ENCODE data around the gene SLX4.

The SLX4 gene

GRCh38 chr16:3652373-3653195, 41.2 kb upstream of the SLX4 start:
- TF ChIP-seq POLR2A (IDR thresholded peaks at IDR 0.05; ENCODE audit: low read depth, low read length), result no peak
- TF ChIP-seq PAX5 (IDR thresholded peaks at IDR 0.05; ENCODE audit: insufficient read depth, low read length, severe bottlenecking), result no peak
- TF ChIP-seq TAF1 (IDR thresholded peaks at IDR 0.05; ENCODE audit: low read depth, low read length), result no peak
- TF ChIP-seq POLR2AphosphoS5 (IDR thresholded peaks at IDR 0.05; ENCODE audit: low read depth, low read length), result no peak
- TF ChIP-seq SPI1 (IDR thresholded peaks at IDR 0.05; ENCODE audit: low read depth, low read length), result no peak
- TF ChIP-seq POU2F2 (IDR thresholded peaks at IDR 0.05; ENCODE audit: low read depth, low read length), result no peak
- no peak for DNase-seq (ENCODE audit: insufficient read length, low spot score)
- no peak for FAIRE-seq

GRCh38 chr16:3651461-3652372, 40.3 kb upstream of the SLX4 start:
- TF ChIP-seq POU2F2 (IDR thresholded peaks at IDR 0.05; ENCODE audit: low read depth, low read length) (no peak), POLR2AphosphoS5 (IDR thresholded peaks at IDR 0.05; ENCODE audit: low read depth, low read length) (no peak), PAX5 (IDR thresholded peaks at IDR 0.05; ENCODE audit: insufficient read depth, low read length, severe bottlenecking) (no peak), POLR2A (IDR thresholded peaks at IDR 0.05; ENCODE audit: low read depth, low read length) (no peak), SPI1 (IDR thresholded peaks at IDR 0.05; ENCODE audit: low read depth, low read length) (no peak), TAF1 (IDR thresholded peaks at IDR 0.05; ENCODE audit: low read depth, low read length) (no peak)
- no peak for DNase-seq (ENCODE audit: insufficient read length, low spot score)
- FAIRE-seq, result no peak

GRCh38 chr16:3650631-3651265, 39.3 kb upstream of the SLX4 start:
- DNase-seq (ENCODE audit: insufficient read length, low spot score) (no peak), FAIRE-seq (no peak)
- no peak for TF ChIP-seq POLR2AphosphoS5 (IDR thresholded peaks at IDR 0.05; ENCODE audit: low read depth, low read length)
- TF ChIP-seq PAX5 (IDR thresholded peaks at IDR 0.05; ENCODE audit: insufficient read depth, low read length, severe bottlenecking), result no peak
- no peak for TF ChIP-seq POLR2A (IDR thresholded peaks at IDR 0.05; ENCODE audit: low read depth, low read length)
- no peak for TF ChIP-seq POU2F2 (IDR thresholded peaks at IDR 0.05; ENCODE audit: low read depth, low read length)

- FAIRE-seq (no peak), DNase-seq (ENCODE audit: insufficient read length, low spot score) (no peak)
- TF ChIP-seq POU2F2 (IDR thresholded peaks at IDR 0.05; ENCODE audit: low read depth, low read length), result no peak
Observed at GRCh38 chr16:3646348-3646920, 35.0 kb upstream of the SLX4 start.

DNA sequence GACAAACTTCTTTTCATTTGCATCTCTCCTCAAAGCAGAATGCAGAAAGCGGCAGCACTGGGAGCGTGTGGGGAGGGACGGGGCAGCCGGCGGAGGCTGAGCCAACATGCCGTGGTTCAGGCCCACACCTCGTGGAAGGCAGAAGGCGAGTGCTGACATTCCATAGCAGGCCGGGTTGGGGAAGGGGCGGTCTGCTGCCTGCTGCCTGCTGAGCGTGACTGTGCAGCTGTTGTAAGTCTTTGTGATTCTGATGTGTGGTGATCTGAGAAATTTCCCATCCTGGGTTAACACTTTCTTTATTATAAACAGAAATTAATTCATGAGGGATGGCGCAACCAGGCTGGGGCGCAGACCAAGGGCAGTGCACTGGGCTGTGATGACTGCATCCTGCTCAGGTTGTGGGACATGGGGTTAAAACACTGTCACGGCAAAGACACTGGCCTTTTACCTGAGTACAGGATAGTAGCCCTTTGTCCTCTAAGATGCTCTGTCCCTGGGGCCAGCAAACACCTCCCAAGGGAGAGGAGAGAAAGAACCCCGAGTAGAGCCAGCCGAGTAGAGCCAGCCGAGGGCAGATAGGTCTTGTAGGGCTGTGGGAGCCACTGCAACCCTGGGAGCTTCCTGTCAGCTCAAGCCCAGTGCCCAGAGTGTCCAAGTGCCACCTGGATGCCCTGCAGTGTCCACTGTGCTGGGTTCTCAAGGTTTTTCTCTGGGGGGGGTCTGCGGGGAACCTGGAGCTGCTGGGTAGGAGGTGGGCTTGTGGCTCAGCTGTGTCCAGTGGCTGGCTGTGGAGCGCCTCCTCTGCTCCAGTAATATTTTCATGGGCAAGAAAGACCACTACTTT, 34.3 kb upstream of the SLX4 start:
- DNase-seq (ENCODE audit: insufficient read length, low spot score) (no peak), FAIRE-seq (no peak)
- TF ChIP-seq PAX5 (IDR thresholded peaks at IDR 0.05; ENCODE audit: insufficient read depth, low read length, severe bottlenecking), result no peak
- no peak for TF ChIP-seq POLR2A (IDR thresholded peaks at IDR 0.05; ENCODE audit: low read depth, low read length)
- TF ChIP-seq POU2F2 (IDR thresholded peaks at IDR 0.05; ENCODE audit: low read depth, low read length), result no peak
- no peak for TF ChIP-seq POLR2AphosphoS5 (IDR thresholded peaks at IDR 0.05; ENCODE audit: low read depth, low read length)
- TF ChIP-seq TAF1 (IDR thresholded peaks at IDR 0.05; ENCODE audit: low read depth, low read length), result no peak
- no peak for TF ChIP-seq SPI1 (IDR thresholded peaks at IDR 0.05; ENCODE audit: low read depth, low read length)

DNA sequence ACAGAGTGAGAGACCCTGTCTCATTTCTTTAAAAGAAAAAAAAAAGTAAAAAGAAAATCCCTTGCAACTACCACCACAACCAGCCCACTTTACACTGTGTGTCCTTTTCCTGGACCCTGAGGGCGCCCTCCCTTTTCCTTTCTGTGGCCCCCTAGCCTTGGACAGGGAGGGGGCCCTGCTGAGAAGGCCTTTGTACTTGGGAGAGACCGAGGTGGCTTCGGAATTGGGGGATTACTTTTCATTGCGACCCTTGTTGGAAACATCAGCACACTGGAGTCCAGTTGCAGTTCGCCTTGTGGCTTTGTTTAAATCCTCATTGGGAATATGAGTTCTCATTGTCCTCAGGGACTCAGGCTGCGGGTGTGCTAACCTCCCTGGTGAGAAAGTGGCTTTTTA, 33.7 kb upstream of the SLX4 start:
- DNase-seq (ENCODE audit: insufficient read length, low spot score), result no peak
- FAIRE-seq, result no peak
- TF ChIP-seq POLR2A (IDR thresholded peaks at IDR 0.05; ENCODE audit: low read depth, low read length), result no peak
- TF ChIP-seq POLR2AphosphoS5 (IDR thresholded peaks at IDR 0.05; ENCODE audit: low read depth, low read length), result no peak
- TF ChIP-seq TAF1 (IDR thresholded peaks at IDR 0.05; ENCODE audit: low read depth, low read length), result no peak
- no peak for TF ChIP-seq PAX5 (IDR thresholded peaks at IDR 0.05; ENCODE audit: insufficient read depth, low read length, severe bottlenecking)
- no peak for TF ChIP-seq POU2F2 (IDR thresholded peaks at IDR 0.05; ENCODE audit: low read depth, low read length)
- no peak for TF ChIP-seq SPI1 (IDR thresholded peaks at IDR 0.05; ENCODE audit: low read depth, low read length)

DNA sequence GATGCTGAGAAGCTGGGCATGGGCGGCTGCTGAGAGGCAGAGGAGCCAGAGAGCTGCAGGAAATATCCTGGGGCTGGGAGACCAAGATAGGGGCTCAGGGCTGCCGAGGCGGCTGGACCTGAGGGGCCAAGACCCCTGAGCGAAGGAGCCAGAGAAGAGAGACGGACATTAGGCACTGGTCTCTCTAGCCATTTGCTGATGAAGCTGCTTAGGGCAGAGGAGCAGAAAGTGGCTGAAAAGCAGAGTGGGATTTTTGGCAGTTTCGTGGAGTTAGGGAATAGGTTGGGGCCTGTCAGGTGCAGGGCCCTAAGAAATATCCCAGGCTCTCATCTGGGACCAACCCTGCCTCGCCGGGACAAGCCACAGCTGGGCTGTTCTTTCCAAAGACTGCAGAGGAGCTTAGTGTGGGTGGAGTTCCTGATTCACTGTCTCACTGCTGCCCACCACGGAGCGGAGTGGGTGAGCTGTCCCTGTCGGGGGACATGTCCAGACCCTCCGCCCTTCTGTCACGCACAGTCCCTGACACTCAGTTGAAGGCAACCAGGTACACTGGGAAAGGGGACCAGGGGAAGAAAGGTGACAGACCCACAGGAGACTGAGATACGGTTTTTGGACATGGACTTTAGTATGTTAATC, 31.8 kb upstream of the SLX4 start:
- DNase-seq (ENCODE audit: insufficient read length, low spot score) (no peak), FAIRE-seq (no peak)
- TF ChIP-seq POLR2A (IDR thresholded peaks at IDR 0.05; ENCODE audit: low read depth, low read length) (no peak), TAF1 (IDR thresholded peaks at IDR 0.05; ENCODE audit: low read depth, low read length) (no peak), SPI1 (IDR thresholded peaks at IDR 0.05; ENCODE audit: low read depth, low read length) (no peak), POLR2AphosphoS5 (IDR thresholded peaks at IDR 0.05; ENCODE audit: low read depth, low read length) (no peak), POU2F2 (IDR thresholded peaks at IDR 0.05; ENCODE audit: low read depth, low read length) (no peak)

DNA sequence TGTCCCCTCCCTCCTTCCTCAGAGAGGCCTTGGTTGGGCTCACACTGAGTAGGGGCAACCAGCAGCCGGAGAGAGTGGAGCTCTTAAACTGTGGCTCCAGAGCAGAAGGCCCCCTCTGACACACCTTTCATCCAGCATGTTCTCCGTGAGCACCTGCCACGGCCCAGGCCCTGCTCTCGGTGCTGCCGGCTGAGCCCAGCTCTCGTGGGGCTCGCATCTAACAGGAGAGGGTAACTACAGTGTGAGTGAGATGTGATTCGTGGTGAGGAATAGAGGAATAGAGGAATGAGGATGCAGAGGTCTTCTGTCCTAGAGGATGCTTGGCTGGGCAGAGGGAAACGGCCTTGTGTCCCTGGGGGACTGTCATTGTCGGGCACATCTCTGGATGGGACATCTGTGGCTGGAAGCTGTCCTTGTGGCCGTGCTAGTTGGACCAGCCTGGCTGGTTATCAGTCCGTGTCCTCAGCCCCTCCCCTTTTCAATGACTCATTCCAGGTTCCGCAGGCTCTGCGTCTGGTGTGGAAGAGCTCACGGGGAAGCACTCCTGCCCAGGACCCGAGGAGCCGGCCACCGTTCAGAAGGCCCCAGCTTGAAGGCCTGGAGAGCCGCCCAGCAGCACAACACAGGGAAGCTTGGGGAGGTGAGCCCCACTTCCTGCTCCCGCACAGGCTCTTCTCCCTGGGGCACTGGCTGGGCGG, 31.1 kb upstream of the SLX4 start:
- FAIRE-seq (no peak), DNase-seq (ENCODE audit: insufficient read length, low spot score) (no peak)
- no peak for TF ChIP-seq PAX5 (IDR thresholded peaks at IDR 0.05; ENCODE audit: insufficient read depth, low read length, severe bottlenecking)
- TF ChIP-seq POLR2A (IDR thresholded peaks at IDR 0.05; ENCODE audit: low read depth, low read length), result no peak
- no peak for TF ChIP-seq POU2F2 (IDR thresholded peaks at IDR 0.05; ENCODE audit: low read depth, low read length)
- no peak for TF ChIP-seq SPI1 (IDR thresholded peaks at IDR 0.05; ENCODE audit: low read depth, low read length)
- TF ChIP-seq POLR2AphosphoS5 (IDR thresholded peaks at IDR 0.05; ENCODE audit: low read depth, low read length), result no peak
- no peak for TF ChIP-seq TAF1 (IDR thresholded peaks at IDR 0.05; ENCODE audit: low read depth, low read length)
